Left colon (tissue), 2 donors: ENCODE data around the gene FAM20B. TPM values are rescaled to one million over a fixed set of nuclear protein-coding genes. Genes with fewer than 3 reads are reported as not detected.
A peak's percentile ranks its signal among the peaks of the same experiment; 100 is the strongest.

Experiments
- ATAC-seq: fragments of 200-7000 bp; cut with Tn5 transposase; one replicate; pipeline ENCODE4 v1.9.1; 2020; ENCODE audit warnings: mild to moderate bottlenecking, moderate library complexity
- DNase-seq, 2 donors: peaks; one replicate each; pipeline ENCODE4 v3.0.0-alpha.2; 2020
- intact Hi-C, 2 donors: fragments of 100-400 bp; cut with DNase I in 1 of 2; cut with micrococcal nuclease in 1 of 2; formaldehyde crosslinking; loops; one replicate each; pipeline versions ENCODE4 v1.11.2 to v1.14.0; 2022; cut with DNase I, micrococcal nuclease
- total RNA-seq, 2 donors: library from RNA; stranded (reverse); fragmentation: NEBNext Ultra II Directional; extraction: Animal tissue kit (Norgen Biotek cat#: 25700); gene quantifications; one replicate each; pipeline ENCODE4 v1.2.1, GENCODE V29; 2021
- donor health status: DM: no; HTN: no; CAD: no.
- donor health status: DM: yes; HTN: yes; CAD: no.

FAM20B gene
- total RNA-seq, 2 donors from 2014 or later: 32.6 to 36.5 TPM

- DNase-seq: no peak
- intact Hi-C loops: no loop called here
- no peak for ATAC-seq
Measured at GRCh38 chr1:179042700-179043099, 17.0 kb downstream of the FAM20B start.

GRCh38 chr1:179043266-179043665, 17.6 kb downstream of the FAM20B start:
- ATAC-seq (no peak), DNase-seq (no peak)
- intact Hi-C loops: no loop called here

GRCh38 chr1:179043907-179044306, 18.2 kb downstream of the FAM20B start:
- no peak for ATAC-seq
- DNase-seq: no peak
- intact Hi-C loops: no loop called here

- intact Hi-C loops: no loop called here
- no peak for DNase-seq
- ATAC-seq: no peak
Measured at GRCh38 chr1:179046808-179047635, 21.3 kb downstream of the FAM20B start.

GRCh38 chr1:179047636-179047997, 21.9 kb downstream of the FAM20B start:
- no peak for ATAC-seq
- DNase-seq: no peak
- intact Hi-C loops: no loop called here

GRCh38 chr1:179048339-179049124, 22.8 kb downstream of the FAM20B start:
- no peak for DNase-seq
- intact Hi-C loops: no loop called here
- ATAC-seq: peak; percentile 71

GRCh38 chr1:179052776-179053175, 27.1 kb downstream of the FAM20B start:
- intact Hi-C loops: no loop called here
- ATAC-seq (no peak), DNase-seq (no peak)

- no peak for ATAC-seq
- intact Hi-C loops: no loop called here
Measured at GRCh38 chr1:179053486-179053885, 27.8 kb downstream of the FAM20B start.

GRCh38 chr1:179055937-179056336, 30.2 kb downstream of the FAM20B start:
- intact Hi-C loops: no loop called here
- ATAC-seq: no peak
- DNase-seq: no peak

More at GRCh38 chr1:179053486-179053885, 27.8 kb downstream of the FAM20B start:
- no peak for DNase-seq

- intact Hi-C loops: no loop called here
- no peak for DNase-seq
- ATAC-seq: no peak
Measured at GRCh38 chr1:179058487-179059483, 33.1 kb downstream of the FAM20B start.

GRCh38 chr1:179061360-179062282, 35.9 kb downstream of the FAM20B start:
- ATAC-seq: no peak
- intact Hi-C loops: no loop called here
- DNase-seq: no peak

GRCh38 chr1:179066471-179066870, 40.8 kb downstream of the FAM20B start:
- DNase-seq (no peak), ATAC-seq (no peak)
- intact Hi-C loops: no loop called here

- DNase-seq (no peak), ATAC-seq (no peak)
- intact Hi-C loops: no loop called here
Measured at GRCh38 chr1:179077396-179077795, 51.7 kb downstream of the FAM20B start.

GRCh38 chr1:179079113-179079761, 53.5 kb downstream of the FAM20B start:
- intact Hi-C loops: no loop called here
- DNase-seq (peak; percentile 41 to 52), ATAC-seq (peak; percentile 23)

GRCh38 chr1:179080866-179081686, 55.4 kb downstream of the FAM20B start:
- DNase-seq (no peak), ATAC-seq (no peak)
- intact Hi-C loops: loop anchor here in 1 of 2 donors (5.0 kb wide), 1 partner anchor 286 kb away; the partner anchor contains the start of gene AXDND1

GRCh38 chr1:179081687-179082332, 56.1 kb downstream of the FAM20B start, which contains the start of gene TOR3A:
Gene TOR3A, plus strand, starts transcription at chr1:179082070. Its CDS starts 59 bp downstream, at chr1:179082129.
- DNase-seq (peak; percentile 94 to 97), ATAC-seq (peak; percentile 93)
- intact Hi-C loops: loop anchor here in 1 of 2 donors (5.0 kb wide), 1 partner anchor 285 kb away; the partner anchor contains the start of gene AXDND1
